ENCODE results near the gene DNAJC22.

Gene DNAJC22

GRCh38 chr12:49345051-49345824 lies 1.4 kb upstream of the DNAJC22 start:
- DNase-seq, result peak; percentile 66

DNA sequence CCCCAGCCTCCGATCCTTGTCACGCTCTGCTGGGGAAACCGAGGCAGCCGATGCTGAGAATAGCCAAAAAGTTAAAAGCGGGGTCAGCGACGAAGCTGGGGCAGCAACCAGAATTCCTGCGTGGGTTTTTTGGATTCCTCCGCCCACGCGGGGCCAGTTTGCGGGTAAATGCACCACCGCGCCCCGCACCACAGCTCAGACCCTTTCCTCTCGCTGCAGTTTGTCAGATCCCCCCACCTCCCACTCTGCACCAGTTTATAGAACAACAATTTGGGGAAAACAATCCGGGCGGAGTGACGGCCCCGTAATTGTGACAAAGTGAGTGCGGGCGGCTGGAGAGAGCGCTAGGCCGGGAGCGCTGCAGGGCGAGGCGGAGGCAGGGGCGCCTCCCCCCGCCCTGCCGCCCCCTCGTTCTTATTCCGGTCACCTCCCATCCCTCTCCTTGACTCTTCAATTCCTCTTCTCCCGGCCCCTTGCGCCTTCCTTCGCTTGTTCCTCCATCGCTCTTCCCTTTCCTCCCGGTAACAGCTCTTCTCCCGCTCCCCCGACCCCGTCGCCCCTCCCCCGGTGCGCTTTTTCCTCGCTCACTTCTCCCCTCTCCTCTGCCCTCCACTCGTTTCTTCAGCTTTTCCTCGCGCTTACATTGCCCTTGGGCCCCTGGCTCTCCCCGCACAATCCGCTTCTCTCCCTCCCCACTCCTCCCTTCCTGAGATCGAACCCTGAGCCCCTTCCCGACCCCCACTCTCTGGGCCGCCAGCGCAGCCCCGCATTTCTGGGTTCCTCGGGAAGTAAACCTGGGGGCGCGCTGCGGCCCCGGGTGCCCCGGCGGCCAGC lies 646 bp upstream of the DNAJC22 start:
- DNase-seq, result no peak

DNA sequence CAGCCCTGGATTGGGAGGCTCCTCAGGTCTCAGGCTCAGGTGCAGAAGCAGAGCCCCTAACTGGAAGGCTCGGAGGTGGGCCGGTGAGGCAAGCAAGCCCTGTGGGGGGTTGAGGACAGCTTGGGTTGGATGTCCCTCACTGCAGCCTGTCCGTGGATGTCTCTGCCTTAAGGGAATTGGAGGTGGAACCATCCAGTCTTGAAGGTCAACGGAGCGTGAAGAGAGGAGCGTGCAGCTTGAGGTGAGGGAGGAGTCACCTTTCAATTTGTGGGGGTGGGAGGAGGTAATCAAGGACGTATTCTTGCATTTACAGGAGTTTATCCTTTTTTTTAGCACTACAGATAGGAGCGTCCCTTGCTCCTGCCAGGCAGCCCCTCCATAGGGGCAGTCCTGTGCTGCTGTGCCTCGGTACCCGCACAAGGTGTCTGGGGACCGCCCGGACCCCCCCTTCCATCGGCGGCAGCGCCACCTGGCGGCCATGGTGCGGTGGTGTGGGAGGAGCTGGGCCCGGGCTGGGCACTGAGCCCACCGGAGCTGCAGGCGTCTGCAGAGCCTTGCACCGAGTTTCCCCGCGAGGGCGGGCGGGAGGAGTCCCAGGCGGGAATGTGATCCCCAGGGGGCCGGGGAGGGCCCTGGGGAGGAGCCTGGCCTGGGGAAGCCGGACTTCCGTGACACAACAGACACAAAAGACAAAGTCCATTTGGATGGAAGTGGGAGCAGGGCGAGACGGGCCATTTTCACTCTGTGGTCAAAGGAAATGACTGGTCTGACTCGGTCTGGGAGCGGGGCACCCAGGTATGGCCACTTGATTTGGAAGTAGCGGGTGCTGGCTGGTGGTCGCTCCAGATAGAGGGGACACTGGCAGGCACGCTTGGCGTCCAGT lies 864 bp downstream of the DNAJC22 start:
- peak; percentile 84 for DNase-seq

DNA sequence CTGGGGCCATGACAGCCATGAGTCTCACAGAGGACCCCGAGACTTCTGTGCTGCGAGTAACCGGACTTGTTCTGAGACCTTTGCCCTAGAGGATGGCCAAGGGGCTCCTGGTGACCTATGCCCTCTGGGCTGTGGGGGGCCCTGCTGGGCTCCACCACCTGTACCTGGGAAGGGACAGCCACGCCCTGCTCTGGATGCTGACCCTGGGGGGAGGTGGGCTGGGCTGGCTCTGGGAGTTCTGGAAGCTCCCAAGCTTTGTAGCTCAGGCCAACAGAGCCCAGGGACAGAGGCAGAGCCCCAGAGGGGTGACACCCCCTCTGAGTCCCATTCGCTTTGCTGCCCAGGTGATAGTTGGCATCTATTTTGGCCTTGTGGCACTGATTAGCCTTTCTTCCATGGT lies 2.1 kb downstream of the DNAJC22 start:
- DNase-seq, result no peak

DNA sequence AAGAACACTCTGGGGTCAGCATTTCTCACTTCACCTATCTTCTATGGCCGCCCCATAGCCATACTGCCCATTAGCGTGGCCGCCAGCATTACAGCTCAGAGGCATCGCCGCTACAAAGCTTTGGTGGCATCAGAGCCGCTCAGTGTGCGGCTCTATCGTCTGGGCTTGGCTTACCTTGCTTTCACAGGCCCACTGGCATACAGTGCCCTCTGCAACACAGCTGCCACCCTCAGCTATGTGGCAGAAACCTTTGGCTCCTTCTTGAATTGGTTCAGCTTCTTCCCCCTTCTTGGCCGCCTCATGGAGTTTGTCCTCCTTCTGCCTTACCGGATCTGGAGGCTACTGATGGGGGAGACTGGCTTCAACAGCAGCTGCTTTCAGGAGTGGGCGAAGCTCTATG lies 2.6 kb downstream of the DNAJC22 start:
- DNase-seq, result no peak

GRCh38 chr12:49352351-49352750 lies 5.7 kb downstream of the DNAJC22 start:
- no peak for DNase-seq

DNA sequence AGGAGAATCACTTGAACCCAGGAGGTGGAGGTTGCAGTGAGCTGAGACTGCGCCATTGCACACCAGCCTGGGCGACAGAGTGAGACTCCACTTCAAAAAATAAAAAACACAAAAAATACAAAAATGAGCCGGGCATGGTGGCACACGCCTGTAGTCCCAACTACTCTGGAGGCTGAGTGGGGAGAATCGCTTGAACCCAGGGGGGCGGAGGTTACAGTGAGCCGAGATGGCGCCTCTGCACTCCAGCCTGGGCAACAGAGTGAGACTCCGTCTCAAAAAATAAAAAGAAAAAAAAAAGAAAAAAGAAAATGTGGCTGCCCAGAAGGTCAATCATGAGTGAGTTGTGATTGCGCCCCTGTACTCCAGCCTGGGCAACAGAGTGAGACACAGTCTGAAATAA lies 9.2 kb downstream of the DNAJC22 start:
- no peak for DNase-seq

DNA sequence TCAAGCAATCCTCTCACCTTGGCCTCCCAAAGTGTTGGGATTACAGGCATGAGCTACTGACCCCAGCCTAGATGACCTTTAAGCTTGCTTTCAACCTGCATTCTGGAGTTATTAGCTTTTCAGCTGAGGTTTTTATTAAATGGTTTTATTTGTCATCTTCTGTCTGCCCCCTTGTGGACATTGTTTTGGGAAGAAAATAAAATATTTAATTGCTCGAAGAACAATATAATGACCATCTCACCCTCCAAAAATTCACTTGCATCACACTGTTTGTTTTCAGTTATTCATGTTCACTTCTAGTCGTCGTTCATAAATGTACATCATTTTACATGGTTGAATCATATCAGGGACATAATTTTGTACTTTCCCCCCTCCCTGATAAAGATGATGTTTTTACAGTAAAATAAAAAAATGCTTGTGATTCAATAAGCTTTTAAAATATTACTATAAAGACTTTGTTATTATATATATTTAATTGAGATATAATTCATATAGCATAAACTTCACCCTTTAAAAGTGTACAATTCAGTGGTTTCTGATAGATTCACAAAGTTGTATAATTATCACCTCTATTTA lies 10.5 kb downstream of the DNAJC22 start:
- DNase-seq, result no peak

DNA sequence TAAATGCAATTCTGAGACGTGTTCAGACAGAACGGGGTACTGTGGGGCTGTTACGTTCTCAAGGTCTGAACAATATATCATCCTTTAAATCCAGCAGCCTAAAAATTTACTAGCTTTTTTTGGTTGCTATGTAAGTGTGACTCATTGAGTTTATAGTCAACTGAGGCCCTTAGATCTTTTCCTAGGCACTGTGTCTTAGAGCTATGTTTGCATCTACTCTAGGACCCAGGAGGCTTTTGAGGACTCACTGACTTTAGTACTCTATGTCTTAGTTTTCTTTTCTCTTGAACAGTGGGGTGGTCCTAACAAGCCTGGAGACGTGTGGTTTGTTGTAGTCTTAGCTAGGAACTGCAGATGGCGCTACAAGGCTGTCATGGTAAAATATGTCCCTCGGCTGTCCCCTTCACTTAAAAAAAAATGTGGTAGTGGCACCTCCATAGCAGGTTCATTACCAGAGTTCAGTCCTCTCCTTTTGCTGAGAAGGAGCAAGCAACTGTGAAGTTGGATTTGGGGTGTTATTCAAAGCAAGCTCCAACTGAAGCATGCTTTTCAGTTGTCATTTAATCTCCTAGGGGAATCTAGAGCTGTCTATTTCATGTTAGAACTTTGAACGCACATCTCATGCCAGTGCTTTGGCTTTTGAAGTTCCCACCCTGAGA lies 11.9 kb downstream of the DNAJC22 start:
- DNase-seq, result peak; percentile 73

DNA sequence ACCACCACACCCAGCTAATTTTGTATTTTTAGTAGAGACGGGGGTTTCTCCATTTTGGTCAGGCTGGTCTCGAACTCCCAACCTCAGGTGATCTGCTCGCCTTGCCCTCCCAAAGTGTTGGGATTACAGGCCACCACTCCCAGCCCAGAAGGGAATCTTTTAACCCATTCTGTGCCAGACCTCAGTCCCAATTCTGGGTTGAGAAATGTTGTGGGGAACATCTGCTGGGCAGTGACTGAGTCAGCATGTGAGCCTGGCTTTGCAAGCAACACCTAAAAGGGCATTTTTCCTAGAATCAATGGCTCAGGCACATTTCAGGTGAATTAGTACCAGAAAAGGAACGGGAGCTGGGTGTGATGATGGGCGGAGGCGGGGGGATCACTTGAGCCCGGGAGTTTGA lies 13.0 kb downstream of the DNAJC22 start:
- DNase-seq, result no peak

DNA sequence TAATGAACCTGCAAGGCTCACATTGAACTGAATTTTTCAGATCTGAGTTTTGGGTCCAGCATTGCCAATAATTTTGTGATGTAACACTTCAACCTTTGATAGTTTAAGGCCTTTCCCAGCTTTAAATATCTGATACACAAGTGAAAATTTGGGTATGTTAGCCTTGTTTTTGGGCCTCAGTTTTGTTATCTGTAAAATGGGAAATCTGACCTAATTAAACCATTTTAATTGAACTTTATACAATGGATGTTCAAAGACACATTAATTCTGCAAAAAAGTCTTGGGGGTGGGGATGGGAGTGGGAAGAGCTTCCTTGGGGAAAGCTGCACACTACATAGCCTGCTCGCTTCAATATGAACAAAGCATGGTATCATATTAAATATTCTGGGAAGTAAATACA lies 15.4 kb downstream of the DNAJC22 start:
- no peak for DNase-seq

DNA sequence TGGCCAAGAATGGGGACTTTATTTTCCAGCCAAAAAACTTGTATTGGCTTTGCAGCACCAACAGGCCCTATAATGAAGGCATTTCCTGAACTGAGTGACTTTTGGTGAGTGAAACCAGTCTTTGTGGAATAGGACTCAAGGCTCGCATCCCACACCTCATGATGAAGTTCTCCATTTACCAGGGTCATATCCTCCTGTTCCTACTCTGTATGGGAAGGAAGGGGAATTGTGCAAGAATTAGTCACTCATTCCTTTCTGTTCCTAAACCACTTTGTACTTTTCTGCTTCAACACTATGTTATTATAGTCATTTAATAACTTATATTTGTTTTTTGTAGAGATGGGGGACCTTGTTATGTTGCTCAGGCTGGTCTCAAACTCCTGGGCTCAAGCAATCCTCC lies 18.3 kb downstream of the DNAJC22 start:
- DNase-seq, result no peak

DNA sequence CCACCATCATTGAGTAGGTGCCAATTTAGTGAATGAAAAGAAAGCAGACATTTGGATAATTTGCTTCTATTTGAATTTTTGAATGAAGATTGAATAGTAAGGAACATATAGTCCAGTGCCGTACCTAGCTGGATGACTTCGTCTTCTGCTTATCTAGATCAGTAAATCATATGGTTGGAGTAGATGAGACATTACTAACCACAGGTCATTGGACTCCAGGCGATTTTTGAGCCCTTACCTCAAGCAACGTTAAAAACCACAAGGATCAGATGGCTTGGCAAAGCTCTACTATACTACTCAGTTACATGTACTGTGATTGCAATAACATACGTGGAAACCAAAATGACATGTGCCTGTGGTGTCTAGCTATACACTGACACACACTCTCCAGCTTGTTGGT lies 18.9 kb downstream of the DNAJC22 start:
- no peak for DNase-seq

GRCh38 chr12:49366096-49366651 lies 19.5 kb downstream of the DNAJC22 start:
- DNase-seq, result no peak

- peak; percentile 94 for DNase-seq
Measured at GRCh38 chr12:49366652-49367380, 20.1 kb downstream of the DNAJC22 start.

DNA sequence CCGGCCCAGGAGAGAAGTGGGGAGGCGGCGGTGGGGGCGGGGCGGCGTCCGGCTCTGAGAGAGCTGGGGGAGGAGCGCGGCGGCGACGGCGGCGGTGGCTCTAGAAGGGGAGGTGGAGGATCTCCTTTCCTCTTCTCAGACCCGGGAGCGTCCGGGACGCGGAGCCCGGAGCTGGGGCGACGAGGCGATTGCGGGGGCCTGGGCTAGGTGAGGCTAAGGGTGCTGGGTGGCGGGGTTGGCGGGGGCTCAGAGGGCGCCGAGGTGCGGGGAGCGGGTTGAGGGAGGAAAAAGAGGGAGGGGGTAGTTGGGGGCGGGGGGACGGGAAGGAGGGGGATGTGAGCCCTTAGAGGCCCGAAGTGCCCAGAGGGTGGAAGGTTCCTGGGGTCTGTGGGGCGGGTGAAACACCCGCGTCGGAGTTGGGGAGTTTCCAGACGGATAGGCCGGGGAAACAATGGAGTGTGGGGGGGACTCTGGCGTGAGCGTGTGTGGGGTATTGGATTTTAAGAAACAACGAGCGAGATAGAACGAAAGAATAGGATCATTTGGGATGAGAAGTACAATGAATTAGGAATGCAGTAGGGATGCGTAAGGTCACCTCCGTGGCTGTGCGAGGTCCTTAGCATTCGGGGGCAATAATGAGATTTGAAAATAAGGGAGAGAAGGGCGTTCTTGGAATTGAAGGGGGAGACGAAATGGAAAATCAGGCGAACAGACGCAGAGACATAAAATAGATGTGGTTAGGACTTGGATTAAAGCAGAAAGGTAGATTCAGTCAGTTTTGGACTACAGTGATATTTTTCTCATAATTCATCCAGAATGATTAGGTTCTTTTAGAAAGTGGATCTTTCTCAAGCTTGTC lies 20.9 kb downstream of the DNAJC22 start, which contains the start of gene SPATS2:
TSS of gene SPATS2 (plus strand) at position 82 of the 859 bp plus-strand sequence. CDS start 93,551 bp downstream, outside the sequence.
- DNase-seq, result peak; percentile 98

DNA sequence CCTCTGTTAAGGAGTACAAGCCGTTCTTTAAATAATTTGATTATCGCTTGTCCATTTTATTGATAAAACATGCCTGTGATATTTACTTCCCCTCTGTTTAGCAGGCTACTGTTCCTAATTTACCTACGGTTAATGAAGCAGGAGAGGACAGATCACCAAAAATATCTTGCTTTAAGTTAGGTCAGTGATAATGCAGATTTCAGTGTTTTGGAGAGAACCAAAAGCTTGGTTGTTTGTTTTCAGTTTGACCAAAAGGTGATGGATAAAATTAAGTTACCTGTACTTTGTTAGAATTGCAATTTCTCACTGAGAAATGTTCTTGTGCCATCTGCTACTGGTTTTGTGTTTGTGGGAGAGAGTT lies 21.5 kb downstream of the DNAJC22 start:
- DNase-seq, result no peak

DNA sequence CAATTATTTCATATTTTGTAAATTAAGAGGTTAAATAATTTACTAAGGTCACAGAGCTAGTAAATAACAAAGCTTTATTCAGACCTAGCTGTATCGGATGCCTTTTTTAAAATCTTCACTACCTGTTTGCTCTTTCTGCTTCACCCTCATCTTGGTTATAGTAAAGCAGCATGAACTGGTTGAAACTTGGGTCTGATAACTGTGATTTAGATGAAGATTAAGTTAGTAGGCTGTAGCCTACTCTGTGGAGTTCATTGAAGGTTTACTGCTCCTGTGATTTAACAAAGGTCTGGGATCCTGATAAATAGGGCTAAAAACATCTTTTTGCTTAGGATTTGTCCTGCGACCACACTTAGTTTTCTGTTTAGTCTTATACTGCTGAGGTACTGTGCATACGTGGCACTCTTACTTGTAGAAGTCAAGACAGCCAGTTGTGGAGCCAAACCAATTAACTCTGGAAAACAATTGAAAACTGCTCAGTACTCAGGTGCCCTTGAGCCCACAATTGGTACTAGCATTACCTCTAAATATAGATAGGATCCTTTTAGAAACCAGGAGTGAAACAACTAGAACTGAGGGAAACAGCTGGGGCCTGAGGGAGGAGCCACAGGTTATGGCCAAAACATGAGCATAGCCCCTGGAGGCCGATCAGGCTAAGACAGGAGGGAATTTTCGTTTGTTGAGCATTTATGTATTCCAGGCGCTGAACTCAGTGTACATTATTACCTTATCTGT lies 22.9 kb downstream of the DNAJC22 start:
- peak; percentile 56 for DNase-seq

GRCh38 chr12:49370539-49370938 lies 23.9 kb downstream of the DNAJC22 start:
- DNase-seq, result no peak
